Measurements from ENCODE around the gene PPIE. TPM values are rescaled to one million over a fixed set of nuclear protein-coding genes. Genes with fewer than 3 reads are reported as not detected.

Gene PPIE
- total and polyA plus RNA-seq, 2 of the 8 experiments (the other 6 are each of a cell fraction or from before 2014, with no cell fraction given): 38.9 to 56.1 TPM

- TF ChIP-seq KDM4A (IDR thresholded peaks at IDR 0.05; ENCODE audit: low read depth, low read length, severe bottlenecking) (no peak), CTBP2 (IDR thresholded peaks at IDR 0.05; ENCODE audit: borderline replicate concordance, insufficient read depth, insufficient read length, low read length) (no peak), EP300 (IDR thresholded peaks at IDR 0.05; ENCODE audit: borderline replicate concordance in 1 of 2, low read depth in 2 of 2, low read length in 2 of 2) (no peak), SIRT6 (IDR thresholded peaks at IDR 0.05; ENCODE audit: low read length) (no peak), NRF1 (IDR thresholded peaks at IDR 0.05; ENCODE audit: low read depth, low read length) (no peak)
Measured at GRCh38 chr1:39726600-39726999, 12.1 kb upstream of the PPIE start (continued).
